CD4-positive, CD25-positive, alpha-beta regulatory T cell (primary cell): ENCODE measurements around the gene NPHP3. TPM values are rescaled to one million over a fixed set of nuclear protein-coding genes. Genes with fewer than 3 reads are reported as not detected.
"Not testable (repeated sequence)": the region's sequence is repeated elsewhere in the genome, so short reads cannot be mapped to it uniquely, and the experiment has no call there.

Experiments
- ATAC-seq, 2 donors: fragments of 150-1000 bp; cut with Tn5 transposase; one replicate each; pipeline ENCODE4 v1.10.0; 2021; ENCODE audit warnings: low read depth in 2 of 2, moderate number of reproducible peaks in 2 of 2, moderate library complexity in 1 of 2
- DNase-seq, 3 donors: peaks; one replicate each; pipeline versions ENCODE4 v3.0.0 to v3.0.0-alpha.2; 2012 to 2022; ENCODE audit warnings: mixed read lengths in 1 of 3
- H3K27ac ChIP-seq: one replicate; pipeline ENCODE4 v1.7.0; 2013; ENCODE audit warnings: mild to moderate bottlenecking, low read length; ENCODE audit not compliant: insufficient read depth, poor library complexity, severe bottlenecking
- H3K27me3 ChIP-seq: one replicate; pipeline ENCODE4 v1.7.0; 2013; ENCODE audit warnings: low read length; ENCODE audit not compliant: control insufficient read depth, insufficient read depth
- H3K36me3 ChIP-seq: one replicate; pipeline ENCODE4 v1.7.0; 2013; ENCODE audit warnings: mild to moderate bottlenecking, low read length, moderate library complexity; ENCODE audit not compliant: control insufficient read depth, insufficient read depth
- H3K4me1 ChIP-seq: 2 replicates; pipeline ENCODE4 v1.7.0; 2013; ENCODE audit warnings: mild to moderate bottlenecking, low read length; ENCODE audit not compliant: insufficient read depth, control insufficient read depth, poor library complexity, severe bottlenecking
- H3K4me3 ChIP-seq: one replicate; pipeline ENCODE4 v1.7.0; 2013; ENCODE audit warnings: low read depth, mild to moderate bottlenecking, low read length, moderate library complexity
- H3K9me3 ChIP-seq, 2 experiments: 1 replicate in 1 of 2; 2 replicates in 1 of 2; pipeline ENCODE4 v1.7.0; 2013; ENCODE audit warnings: low read length in 2 of 2, mild to moderate bottlenecking in 1 of 2, moderate library complexity in 1 of 2; ENCODE audit not compliant: control insufficient read depth in 2 of 2
- H3K27ac Mint-ChIP-seq, 3 donors: one replicate each; pipeline ENCODE4 v1.8.0; 2020 to 2022; ENCODE audit warnings: mild to moderate bottlenecking in 3 of 3, mixed read lengths in 3 of 3, moderate library complexity in 2 of 3
- H3K27me3 Mint-ChIP-seq: one replicate; pipeline ENCODE4 v1.8.0; 2022; ENCODE audit warnings: mild to moderate bottlenecking, mixed read lengths
- H3K36me3 Mint-ChIP-seq: one replicate; pipeline ENCODE4 v1.8.0; 2020; ENCODE audit warnings: mixed read lengths
- H3K4me1 Mint-ChIP-seq, 4 donors: one replicate each; pipeline ENCODE4 v1.8.0; 2020 to 2022; ENCODE audit warnings: mixed read lengths in 4 of 4, mild to moderate bottlenecking in 1 of 4
- H3K4me3 Mint-ChIP-seq, 4 donors: one replicate each; pipeline ENCODE4 v1.8.0; 2020 to 2022; ENCODE audit warnings: mild to moderate bottlenecking in 4 of 4, mixed read lengths in 4 of 4, moderate library complexity in 3 of 4
- H3K9me3 Mint-ChIP-seq, 7 donors: one replicate each; pipeline ENCODE4 v1.8.0; 2020 to 2022; ENCODE audit warnings: mixed read lengths in 7 of 7, mild to moderate bottlenecking in 3 of 7, moderate library complexity in 2 of 7
- polyA plus RNA-seq, 4 donors: library from polyadenylated mRNA; unstranded; fragments of 300-500 nt; fragmentation: Illumina TruSeq; gene quantifications; one replicate each; pipeline ENCODE4 v1.2.3, GENCODE V29; 2021
- total RNA-seq: library from RNA; stranded (reverse); gene quantifications from one replicate; pipeline ENCODE4 v1.2.3, GENCODE V29; 2022

NPHP3 gene, protein sequence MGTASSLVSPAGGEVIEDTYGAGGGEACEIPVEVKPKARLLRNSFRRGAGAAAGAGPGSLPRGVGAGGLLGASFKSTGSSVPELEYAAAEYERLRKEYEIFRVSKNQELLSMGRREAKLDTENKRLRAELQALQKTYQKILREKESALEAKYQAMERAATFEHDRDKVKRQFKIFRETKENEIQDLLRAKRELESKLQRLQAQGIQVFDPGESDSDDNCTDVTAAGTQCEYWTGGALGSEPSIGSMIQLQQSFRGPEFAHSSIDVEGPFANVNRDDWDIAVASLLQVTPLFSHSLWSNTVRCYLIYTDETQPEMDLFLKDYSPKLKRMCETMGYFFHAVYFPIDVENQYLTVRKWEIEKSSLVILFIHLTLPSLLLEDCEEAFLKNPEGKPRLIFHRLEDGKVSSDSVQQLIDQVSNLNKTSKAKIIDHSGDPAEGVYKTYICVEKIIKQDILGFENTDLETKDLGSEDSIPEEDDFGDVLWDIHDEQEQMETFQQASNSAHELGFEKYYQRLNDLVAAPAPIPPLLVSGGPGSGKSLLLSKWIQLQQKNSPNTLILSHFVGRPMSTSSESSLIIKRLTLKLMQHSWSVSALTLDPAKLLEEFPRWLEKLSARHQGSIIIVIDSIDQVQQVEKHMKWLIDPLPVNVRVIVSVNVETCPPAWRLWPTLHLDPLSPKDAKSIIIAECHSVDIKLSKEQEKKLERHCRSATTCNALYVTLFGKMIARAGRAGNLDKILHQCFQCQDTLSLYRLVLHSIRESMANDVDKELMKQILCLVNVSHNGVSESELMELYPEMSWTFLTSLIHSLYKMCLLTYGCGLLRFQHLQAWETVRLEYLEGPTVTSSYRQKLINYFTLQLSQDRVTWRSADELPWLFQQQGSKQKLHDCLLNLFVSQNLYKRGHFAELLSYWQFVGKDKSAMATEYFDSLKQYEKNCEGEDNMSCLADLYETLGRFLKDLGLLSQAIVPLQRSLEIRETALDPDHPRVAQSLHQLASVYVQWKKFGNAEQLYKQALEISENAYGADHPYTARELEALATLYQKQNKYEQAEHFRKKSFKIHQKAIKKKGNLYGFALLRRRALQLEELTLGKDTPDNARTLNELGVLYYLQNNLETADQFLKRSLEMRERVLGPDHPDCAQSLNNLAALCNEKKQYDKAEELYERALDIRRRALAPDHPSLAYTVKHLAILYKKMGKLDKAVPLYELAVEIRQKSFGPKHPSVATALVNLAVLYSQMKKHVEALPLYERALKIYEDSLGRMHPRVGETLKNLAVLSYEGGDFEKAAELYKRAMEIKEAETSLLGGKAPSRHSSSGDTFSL (N-terminal part only)
- total RNA-seq (33.0 TPM), polyA plus RNA-seq (1 to 10 TPM; 2.0 to 6.5 (median 5.8) TPM)

DNA sequence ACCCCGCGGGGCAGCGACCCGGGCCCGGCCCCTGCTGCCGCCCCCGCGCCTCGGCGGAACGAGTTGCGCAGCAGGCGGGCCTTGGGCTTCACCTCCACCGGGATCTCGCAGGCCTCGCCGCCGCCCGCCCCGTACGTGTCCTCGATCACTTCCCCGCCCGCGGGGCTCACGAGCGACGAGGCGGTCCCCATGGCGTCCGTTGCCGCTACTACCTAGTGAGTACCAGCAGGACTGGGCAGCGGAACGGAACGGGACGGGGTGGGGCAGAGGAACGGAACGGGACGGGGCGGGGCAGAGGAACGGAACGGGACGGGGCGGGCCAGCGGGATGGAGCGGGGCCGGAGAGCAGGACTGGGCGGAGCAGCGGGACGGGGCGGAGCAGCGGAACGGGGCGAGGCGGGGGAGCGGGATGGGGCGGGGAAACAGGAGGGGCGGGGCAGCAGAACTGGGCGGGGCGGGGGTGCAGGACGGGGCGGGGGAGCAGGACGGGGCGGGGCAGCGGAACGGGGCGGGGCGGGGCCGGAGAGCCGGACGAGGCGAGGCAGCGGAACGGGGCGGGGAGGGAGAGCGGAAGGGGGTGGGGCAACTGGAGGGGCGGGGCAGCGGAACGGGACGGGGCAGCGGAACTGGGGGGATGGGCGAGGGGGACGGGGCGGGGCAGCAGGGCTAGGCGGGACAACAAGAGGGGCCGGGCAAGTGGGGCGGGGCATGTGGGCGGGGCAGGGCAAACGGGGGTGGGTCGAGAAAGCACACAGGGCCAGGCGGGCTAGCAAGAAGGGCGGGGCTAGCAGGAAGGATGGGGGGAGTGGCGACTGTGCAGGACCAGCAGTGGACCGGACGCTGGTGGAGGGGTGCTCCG, at the start of gene NPHP3:
NPHP3 (minus strand) TSS at position 245 of the 859 bp plus-strand sequence; CDS start at position 191, 54 bp downstream.
- peak; percentile 89 to 97 (median 95) for DNase-seq
- Mint-ChIP-seq H3K27me3 (no peaks in the 10 kb centered on the region), H3K4me3 (peak within 1 kb of the TSS; percentile 92 to 99 (median 96))

DNA sequence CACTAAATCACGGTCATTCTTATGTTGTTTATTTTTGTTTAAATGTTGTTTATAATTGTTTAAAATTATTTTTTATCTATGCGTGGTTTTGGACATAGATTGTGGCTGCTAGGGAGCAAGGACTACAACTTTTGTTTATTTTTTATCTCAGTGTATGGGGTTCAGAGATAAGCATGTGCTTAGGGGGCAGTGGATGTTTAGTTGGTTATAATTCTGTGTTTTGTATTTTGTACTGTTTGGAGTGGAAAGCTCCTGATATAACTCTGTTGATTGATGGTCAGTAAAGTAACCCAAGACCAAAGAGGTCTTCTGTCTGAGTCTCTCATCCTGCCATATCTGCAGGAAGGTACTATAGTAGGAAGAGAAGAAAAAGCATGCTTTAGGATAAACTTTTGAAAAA, 36.5 kb upstream of the NPHP3 start:
- Mint-ChIP-seq H3K4me3 (no peak overlapping the region), H3K36me3 (no peaks in the 10 kb centered on the region), H3K27me3 (no peaks in the 10 kb centered on the region), H3K9me3 (peaks cover 0 to 4% (median 0%) of the 10 kb centered on the region in 7 donors), H3K27ac (no peak overlapping the region), H3K4me1 (peaks cover 4 to 24% (median 6%) of the 10 kb centered on the region in 4 donors)
- no peak for ATAC-seq
- no peaks in the 10 kb centered on the region for H3K4me1 ChIP-seq
- H3K36me3 ChIP-seq, result no peaks in the 10 kb centered on the region
- no peak overlapping the region for H3K4me3 ChIP-seq
- no peaks in the 10 kb centered on the region for H3K27me3 ChIP-seq
- H3K9me3 ChIP-seq, result no peaks in the 10 kb centered on the region
- DNase-seq, result no peak
- H3K27ac ChIP-seq, result no peak overlapping the region

More for the DNA sequence above, at the start of gene NPHP3:
- peaks cover 32% of the 10 kb centered on the region for H3K4me1 ChIP-seq
- ATAC-seq, result peak; percentile 79 to 80
- no peaks in the 10 kb centered on the region for H3K9me3 Mint-ChIP-seq
- H3K9me3 ChIP-seq, result no peaks in the 10 kb centered on the region
- no peaks in the 10 kb centered on the region for H3K27me3 ChIP-seq
- H3K36me3 ChIP-seq, result peaks cover 11% of the 10 kb centered on the region
- H3K4me1 Mint-ChIP-seq, result peaks cover 28 to 47% (median 40%) of the 10 kb centered on the region in 4 donors
- peak within 1 kb of the TSS; percentile 76 for H3K27ac ChIP-seq
- peaks cover 10% of the 10 kb centered on the region for H3K36me3 Mint-ChIP-seq
- peak within 1 kb of the TSS; percentile 57 to 90 (median 90) for H3K27ac Mint-ChIP-seq
- peak within 1 kb of the TSS; percentile 84 for H3K4me3 ChIP-seq

DNA sequence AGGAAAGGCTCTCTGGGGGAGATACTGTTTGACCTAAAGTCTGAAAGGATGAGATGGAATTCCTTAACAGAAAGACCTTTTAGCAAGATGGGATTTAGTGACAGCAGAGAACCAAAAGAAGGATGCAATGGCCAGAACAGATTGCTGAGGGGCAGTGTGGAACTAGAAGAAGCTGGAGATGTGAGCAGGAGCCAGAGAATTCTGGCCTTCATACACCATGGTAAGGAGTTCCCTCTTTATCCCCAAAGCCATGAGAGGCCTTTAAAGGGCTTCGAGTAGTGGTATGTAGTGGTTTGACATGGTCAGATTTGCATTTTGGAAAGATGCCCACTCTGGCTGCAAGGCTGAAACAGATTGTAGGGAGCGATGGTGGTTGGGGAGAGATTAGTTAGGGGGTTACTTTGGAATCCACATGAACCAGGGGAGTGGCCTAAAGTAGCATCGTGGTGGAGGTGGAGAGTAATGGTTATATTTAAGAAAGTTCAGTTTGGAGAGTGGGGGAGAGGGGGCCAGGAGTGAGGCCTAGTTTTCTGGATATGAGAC, 34.0 kb upstream of the NPHP3 start:
- Histone ChIP-seq H3K36me3 (no peaks in the 10 kb centered on the region), H3K9me3 (no peaks in the 10 kb centered on the region), H3K27ac (no peak overlapping the region), H3K4me3 (no peak overlapping the region), H3K4me1 (no peaks in the 10 kb centered on the region), H3K27me3 (no peaks in the 10 kb centered on the region)
- ATAC-seq (no peak), DNase-seq (no peak)
- H3K9me3 Mint-ChIP-seq, result peaks cover 0 to 4% (median 0%) of the 10 kb centered on the region in 7 donors
- no peaks in the 10 kb centered on the region for H3K27me3 Mint-ChIP-seq
- H3K27ac Mint-ChIP-seq, result no peak overlapping the region
- peaks cover 4 to 24% (median 6%) of the 10 kb centered on the region in 4 donors for H3K4me1 Mint-ChIP-seq
- no peak overlapping the region for H3K4me3 Mint-ChIP-seq
- no peaks in the 10 kb centered on the region for H3K36me3 Mint-ChIP-seq

DNA sequence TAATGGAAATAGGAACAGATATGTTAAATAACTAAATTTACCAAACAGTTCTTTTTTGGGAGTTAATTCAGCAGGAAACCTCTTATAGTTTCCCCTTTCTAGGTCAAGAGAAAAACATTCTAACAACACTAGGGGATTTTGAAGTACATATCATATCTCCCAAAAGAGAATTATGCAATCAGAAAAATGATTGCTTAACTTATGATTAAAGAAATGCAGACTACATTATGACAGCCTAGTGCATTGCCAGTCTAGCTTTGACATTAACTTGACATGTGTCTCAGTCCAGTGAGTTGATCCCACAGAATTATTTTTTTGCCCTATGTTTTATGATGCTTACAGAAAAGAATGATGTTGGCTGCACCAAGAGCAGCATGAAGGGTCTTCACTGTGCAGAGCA, 31.7 kb upstream of the NPHP3 start:
- H3K27me3 Mint-ChIP-seq, result peaks cover 11% of the 10 kb centered on the region
- no peak overlapping the region for H3K4me3 ChIP-seq
- no peak for ATAC-seq
- no peaks in the 10 kb centered on the region for H3K36me3 Mint-ChIP-seq
- H3K36me3 ChIP-seq, result no peaks in the 10 kb centered on the region
- no peak for DNase-seq
- no peak overlapping the region for H3K27ac ChIP-seq
- no peak overlapping the region for H3K27ac Mint-ChIP-seq
- H3K9me3 ChIP-seq, result no peaks in the 10 kb centered on the region
- no peak overlapping the region for H3K4me3 Mint-ChIP-seq
- no peaks in the 10 kb centered on the region for H3K4me1 ChIP-seq
- peaks cover 4 to 24% (median 6%) of the 10 kb centered on the region in 4 donors for H3K4me1 Mint-ChIP-seq
- H3K9me3 Mint-ChIP-seq, result peaks cover 0 to 4% (median 0%) of the 10 kb centered on the region in 7 donors
- H3K27me3 ChIP-seq, result peaks cover 3% of the 10 kb centered on the region

DNA sequence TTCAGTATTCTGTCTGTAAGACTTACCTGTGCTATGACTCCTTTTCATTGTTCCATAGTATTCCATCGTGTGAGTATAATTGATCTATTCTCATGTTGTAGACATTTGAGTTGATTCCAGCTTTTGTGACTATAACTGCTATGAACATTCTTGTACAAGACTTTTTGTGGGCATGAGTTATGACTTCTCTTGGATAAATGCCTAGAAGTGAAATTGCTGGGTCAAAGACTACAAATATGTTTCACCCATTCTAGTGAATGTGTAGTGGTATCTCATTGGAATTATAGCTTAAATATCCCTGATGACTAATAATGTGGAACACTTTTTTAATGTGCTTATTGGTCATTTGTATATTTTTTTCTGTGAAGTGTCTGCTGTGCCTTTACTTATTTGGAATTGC, 27.6 kb upstream of the NPHP3 start:
- no peak for ATAC-seq
- no peaks in the 10 kb centered on the region for H3K9me3 ChIP-seq
- Mint-ChIP-seq H3K27ac (no peak overlapping the region), H3K4me3 (no peak overlapping the region), H3K27me3 (peaks cover 35% of the 10 kb centered on the region), H3K9me3 (peaks cover 0 to 1% (median 0%) of the 10 kb centered on the region in 7 donors), H3K36me3 (no peaks in the 10 kb centered on the region), H3K4me1 (no peaks in the 10 kb centered on the region)
- no peak for DNase-seq
- no peak overlapping the region for H3K4me3 ChIP-seq
- no peaks in the 10 kb centered on the region for H3K36me3 ChIP-seq
- H3K27ac ChIP-seq, result no peak overlapping the region
- H3K4me1 ChIP-seq, result no peaks in the 10 kb centered on the region
- H3K27me3 ChIP-seq, result peaks cover 6% of the 10 kb centered on the region

DNA sequence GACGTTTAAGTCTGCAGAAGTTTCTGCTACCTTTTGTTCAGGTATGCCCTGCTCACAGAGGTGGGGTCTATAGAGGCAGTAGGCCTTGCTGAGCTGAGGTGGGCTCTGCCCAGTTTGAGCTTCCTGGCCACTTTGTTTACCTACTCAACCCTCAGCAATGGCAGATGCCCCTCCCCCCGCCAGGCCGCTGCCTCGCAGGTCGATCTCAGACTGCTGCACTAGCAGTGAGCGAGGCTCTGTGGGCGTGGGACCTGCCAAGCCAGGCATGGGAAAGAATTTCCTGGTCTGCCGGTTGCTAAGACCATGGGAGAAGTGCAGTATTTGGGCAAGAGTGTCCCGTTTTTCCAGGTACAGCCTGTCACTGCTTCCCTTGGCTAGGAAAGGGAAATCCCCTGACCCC, 24.5 kb upstream of the NPHP3 start:
- H3K36me3 Mint-ChIP-seq, ATAC-seq, H3K9me3 ChIP-seq, H3K27ac ChIP-seq, H3K4me3 Mint-ChIP-seq, H3K36me3 ChIP-seq, H3K9me3 Mint-ChIP-seq, H3K4me3 ChIP-seq, H3K27me3 ChIP-seq, H3K4me1 ChIP-seq, DNase-seq, H3K4me1 Mint-ChIP-seq, H3K27ac Mint-ChIP-seq: not testable (repeated sequence)
- H3K27me3 Mint-ChIP-seq, result peaks cover 55% of the 10 kb centered on the region
